ENCODE results near the gene LDHAL6A.

DNA sequence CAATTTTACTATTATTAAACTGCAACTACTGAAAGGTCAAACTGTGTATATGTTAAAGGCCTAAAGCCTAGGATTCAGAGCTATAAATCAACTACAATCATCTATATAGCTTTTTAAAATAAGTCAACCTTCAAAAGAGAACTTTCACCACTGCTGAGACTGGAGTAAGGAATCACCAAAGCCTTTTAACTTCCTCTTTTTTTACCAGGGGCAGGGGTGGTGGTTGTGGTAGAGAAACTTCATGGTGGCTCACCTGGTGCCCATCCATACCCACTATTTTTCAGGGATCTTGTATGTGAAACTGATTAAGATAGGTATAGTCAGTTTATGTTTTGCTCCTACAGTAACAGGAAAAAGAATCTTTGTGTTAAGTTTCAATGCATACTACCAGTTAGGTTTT, 39.6 kb downstream of the LDHAL6A start:
- TF ChIP-seq MYC (IDR thresholded peaks at IDR 0.05; ENCODE audit: low read depth, low read length) (no peak), POLR2AphosphoS5 (IDR thresholded peaks at IDR 0.05; ENCODE audit: insufficient read depth, low read depth, low read length) (no peak), FOS (IDR thresholded peaks at IDR 0.05; ENCODE audit: borderline replicate concordance, insufficient read depth, low read length) (no peak), MAX (IDR thresholded peaks at IDR 0.05; ENCODE audit: insufficient read depth, insufficient read length) (no peak), JUN (IDR thresholded peaks at IDR 0.05; ENCODE audit: borderline replicate concordance, insufficient read depth, insufficient read length, low read depth) (no peak), POLR2A (IDR thresholded peaks at IDR 0.05; ENCODE audit: low read depth, low read length) (no peak)
- TF ChIP-seq, protein P1, sequence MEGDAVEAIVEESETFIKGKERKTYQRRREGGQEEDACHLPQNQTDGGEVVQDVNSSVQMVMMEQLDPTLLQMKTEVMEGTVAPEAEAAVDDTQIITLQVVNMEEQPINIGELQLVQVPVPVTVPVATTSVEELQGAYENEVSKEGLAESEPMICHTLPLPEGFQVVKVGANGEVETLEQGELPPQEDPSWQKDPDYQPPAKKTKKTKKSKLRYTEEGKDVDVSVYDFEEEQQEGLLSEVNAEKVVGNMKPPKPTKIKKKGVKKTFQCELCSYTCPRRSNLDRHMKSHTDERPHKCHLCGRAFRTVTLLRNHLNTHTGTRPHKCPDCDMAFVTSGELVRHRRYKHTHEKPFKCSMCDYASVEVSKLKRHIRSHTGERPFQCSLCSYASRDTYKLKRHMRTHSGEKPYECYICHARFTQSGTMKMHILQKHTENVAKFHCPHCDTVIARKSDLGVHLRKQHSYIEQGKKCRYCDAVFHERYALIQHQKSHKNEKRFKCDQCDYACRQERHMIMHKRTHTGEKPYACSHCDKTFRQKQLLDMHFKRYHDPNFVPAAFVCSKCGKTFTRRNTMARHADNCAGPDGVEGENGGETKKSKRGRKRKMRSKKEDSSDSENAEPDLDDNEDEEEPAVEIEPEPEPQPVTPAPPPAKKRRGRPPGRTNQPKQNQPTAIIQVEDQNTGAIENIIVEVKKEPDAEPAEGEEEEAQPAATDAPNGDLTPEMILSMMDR (IDR thresholded peaks at IDR 0.05; ENCODE audit: extremely low read depth in 1 of 2, insufficient read depth in 1 of 2, low read depth in 1 of 2, low read length in 2 of 2): no peak
